Measurements from ENCODE around the gene RAB27A.

GRCh38 chr15:55266547-55266946, 23.1 kb downstream of the RAB27A start:
- no peak for TF ChIP-seq SMC3 (conservative IDR thresholded peaks at IDR 0.05; ENCODE audit: insufficient read depth, low read depth, low read length)
- TF ChIP-seq, protein P1, sequence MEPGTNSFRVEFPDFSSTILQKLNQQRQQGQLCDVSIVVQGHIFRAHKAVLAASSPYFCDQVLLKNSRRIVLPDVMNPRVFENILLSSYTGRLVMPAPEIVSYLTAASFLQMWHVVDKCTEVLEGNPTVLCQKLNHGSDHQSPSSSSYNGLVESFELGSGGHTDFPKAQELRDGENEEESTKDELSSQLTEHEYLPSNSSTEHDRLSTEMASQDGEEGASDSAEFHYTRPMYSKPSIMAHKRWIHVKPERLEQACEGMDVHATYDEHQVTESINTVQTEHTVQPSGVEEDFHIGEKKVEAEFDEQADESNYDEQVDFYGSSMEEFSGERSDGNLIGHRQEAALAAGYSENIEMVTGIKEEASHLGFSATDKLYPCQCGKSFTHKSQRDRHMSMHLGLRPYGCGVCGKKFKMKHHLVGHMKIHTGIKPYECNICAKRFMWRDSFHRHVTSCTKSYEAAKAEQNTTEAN (CRISPR knock-in tag; IDR thresholded peaks at IDR 0.05): no peak
- TF ChIP-seq ZNF347 (CRISPR knock-in tag; IDR thresholded peaks at IDR 0.05; ENCODE audit: low read depth): no peak
- TF ChIP-seq L3MBTL2 (IDR thresholded peaks at IDR 0.05): no peak
- no peak for TF ChIP-seq ZNF407 (IDR thresholded peaks at IDR 0.05; ENCODE audit: low read depth)
- no peak for TF ChIP-seq POLR2AphosphoS5 (IDR thresholded peaks at IDR 0.05; ENCODE audit: control insufficient read depth, insufficient read depth, low read depth, low read length)
